Neural progenitor cell (in vitro differentiated cells): Measurements from ENCODE around the gene LARGE2. TPM values are rescaled to one million over a fixed set of nuclear protein-coding genes. Genes with fewer than 3 reads are reported as not detected.
A peak's percentile ranks its signal among the peaks of the same experiment; 100 is the strongest.

ENCODE experiments used
- DNase-seq: peaks from one replicate; pipeline ENCODE4 v3.0.0-alpha.2; 2016; ENCODE audit warnings: low spot score
- H2AFZ ChIP-seq: fragments of 200-600 bp; sonication (generic); replicated peaks from 2 replicates; pipeline ENCODE4 v1.6.1; 2016; ENCODE audit warnings: antibody characterized with exemption
- H3F3A ChIP-seq: fragments of 200-600 bp; sonication (generic); 2 replicates; pipeline ENCODE4 v1.6.1; 2016; ENCODE audit warnings: antibody characterized with exemption, low read depth
- H3K27ac ChIP-seq: fragments of 200-600 bp; sonication (generic); 2 replicates; pipeline ENCODE4 v1.5.1; 2016; ENCODE audit warnings: mild to moderate bottlenecking
- H3K27me3 ChIP-seq: fragments of 200-600 bp; sonication (generic); 2 replicates; pipeline ENCODE4 v1.6.1; 2016; ENCODE audit warnings: mild to moderate bottlenecking, moderate library complexity
- H3K36me3 ChIP-seq: fragments of 200-600 bp; sonication (generic); 2 replicates; pipeline ENCODE4 v1.5.1; 2016
- H3K4me1 ChIP-seq: fragments of 200-600 bp; sonication (generic); 2 replicates; pipeline ENCODE4 v1.6.1; 2016; ENCODE audit warnings: mixed run types
- H3K4me2 ChIP-seq: fragments of 200-600 bp; sonication (generic); 2 replicates; pipeline ENCODE4 v1.6.1; 2016
- H3K4me3 ChIP-seq: fragments of 200-600 bp; sonication (generic); 2 replicates; pipeline ENCODE4 v1.5.1; 2016
- H3K79me2 ChIP-seq: fragments of 200-600 bp; sonication (generic); 2 replicates; pipeline ENCODE4 v1.6.1; 2016; ENCODE audit warnings: low read depth
- H3K9ac ChIP-seq: fragments of 200-600 bp; sonication (generic); 2 replicates; pipeline ENCODE4 v1.6.1; 2016
- H3K9me3 ChIP-seq: fragments of 200-600 bp; sonication (generic); 2 replicates; pipeline ENCODE4 v1.5.1; 2016; ENCODE audit warnings: low read depth
- H4K20me1 ChIP-seq: fragments of 200-600 bp; sonication (generic); 2 replicates; pipeline ENCODE4 v1.6.1; 2016; ENCODE audit warnings: low read depth
- H3K27ac Mint-ChIP-seq: 3 replicates; pipeline ENCODE4 v1.8.0; 2021; ENCODE audit warnings: mixed read lengths
- H3K27me3 Mint-ChIP-seq: 2 replicates; pipeline ENCODE4 v1.8.0; 2022; ENCODE audit warnings: low read depth, mild to moderate bottlenecking, inconsistent platforms, moderate library complexity, mixed read lengths; ENCODE audit not compliant: insufficient read depth
- H3K36me3 Mint-ChIP-seq: 3 replicates; pipeline ENCODE4 v1.8.0; 2021; ENCODE audit warnings: mixed read lengths
- H3K4me1 Mint-ChIP-seq: 3 replicates; pipeline ENCODE4 v1.8.0; 2021; ENCODE audit warnings: mixed read lengths
- H3K4me3 Mint-ChIP-seq: 3 replicates; pipeline ENCODE4 v1.8.0; 2021; ENCODE audit warnings: mild to moderate bottlenecking, moderate library complexity, mixed read lengths
- H3K9me3 Mint-ChIP-seq: 3 replicates; pipeline ENCODE4 v1.8.0; 2020; ENCODE audit warnings: mixed read lengths
- EZH2 ChIP-seq: fragments of 200-600 bp; sonication (generic); IDR thresholded peaks from 2 replicates; pipeline ENCODE4 v1.6.1; 2017; ENCODE audit warnings: antibody characterized with exemption, mild to moderate bottlenecking, moderate library complexity
- EZH2phosphoT487 ChIP-seq: fragments of 200-600 bp; sonication (generic); IDR thresholded peaks from 2 replicates; pipeline ENCODE4 v1.6.1; 2017; ENCODE audit warnings: antibody characterized with exemption
- total RNA-seq: library from RNA; depleted of rRNA; stranded (reverse); fragments of >200 nt; gene quantifications from 2 replicates; pipeline ENCODE4 v1.2.3, GENCODE V29; 2015; ENCODE audit warnings: low replicate concordance
- TF ChIP-seq, protein P1 (sequence below): fragments of 200-600 bp; sonication (generic); IDR thresholded peaks from 2 replicates; pipeline ENCODE4 v1.5.1; 2017; ENCODE audit warnings: antibody characterized with exemption, mild to moderate bottlenecking

Gene LARGE2
- total RNA-seq, 1 donor from 2014 or later: 5.0 TPM

DNA sequence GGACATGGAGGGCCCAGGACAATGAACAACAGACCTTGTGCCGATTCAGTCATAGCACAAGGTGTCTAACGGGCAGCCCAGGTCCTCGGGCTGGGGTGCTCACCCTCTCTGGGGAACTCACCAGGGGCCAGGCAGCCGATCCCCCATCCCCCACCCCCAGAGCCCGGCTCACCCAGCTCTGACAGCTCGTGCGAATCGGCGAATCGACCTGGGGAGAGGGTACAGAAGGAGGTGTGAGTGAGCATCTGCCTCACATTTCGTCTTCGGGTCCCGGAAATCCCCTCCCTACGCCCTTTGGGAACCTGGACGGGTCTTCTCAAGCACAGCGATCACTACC lies 5.2 kb upstream of the LARGE2 start:
- no peak overlapping the region for H2AFZ ChIP-seq
- Mint-ChIP-seq H3K36me3 (no peaks in the 10 kb centered on the region), H3K4me1 (peaks cover 38% of the 10 kb centered on the region)

DNA sequence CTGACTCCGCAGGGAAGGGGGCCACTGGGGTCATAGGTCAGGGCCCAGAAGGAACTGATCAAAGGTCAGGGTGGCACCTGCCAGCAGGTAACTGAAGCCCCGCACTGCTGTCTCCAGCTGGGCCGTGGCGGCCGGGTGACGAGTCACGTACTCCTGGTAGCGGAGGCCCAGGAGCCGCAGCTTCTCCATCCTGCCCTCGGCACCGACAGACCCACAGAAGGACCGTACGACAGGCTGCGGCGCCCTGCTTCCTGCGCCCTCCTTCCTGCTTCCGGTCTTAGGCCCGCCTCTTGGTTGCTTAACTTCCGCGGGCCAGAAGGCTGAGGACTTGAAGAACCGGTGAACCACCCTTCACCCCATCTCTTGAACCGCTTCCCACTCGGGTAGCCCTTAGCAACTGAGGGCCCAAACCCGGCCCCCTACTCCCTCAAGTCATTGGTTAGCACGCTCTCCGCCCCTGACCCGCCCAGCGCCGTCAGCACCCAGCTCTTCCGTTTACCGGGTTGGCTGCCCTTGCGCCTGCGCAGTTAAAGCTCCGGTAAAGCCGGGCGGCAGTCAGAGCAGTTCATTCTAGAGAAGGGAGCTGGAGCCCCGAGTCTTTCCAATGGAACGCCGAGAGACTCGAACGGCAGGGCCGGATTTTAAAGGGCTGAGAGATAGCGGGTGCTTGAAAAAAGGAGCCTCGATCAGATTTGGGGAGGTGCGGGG lies 4.7 kb upstream of the LARGE2 start, which contains the start of gene PEX16:
Gene PEX16, minus strand, starts transcription at position 255 of the 708 bp plus-strand sequence. Its CDS starts 66 bp downstream, at position 189.
- Histone ChIP-seq H4K20me1 (peaks cover 18% of the 10 kb centered on the region), H3K27ac (peak within 1 kb of the TSS; percentile 58), H3K27me3 (peaks cover 3% of the 10 kb centered on the region), H3F3A (peaks cover 53% of the 10 kb centered on the region), H3K4me1 (peaks cover 37% of the 10 kb centered on the region), H3K79me2 (peaks cover 19% of the 10 kb centered on the region), H3K36me3 (no peaks in the 10 kb centered on the region), H3K4me3 (peak within 1 kb of the TSS; percentile 79), H3K9me3 (no peaks in the 10 kb centered on the region), H3K4me2 (peak within 1 kb of the TSS; percentile 96), H3K9ac (peak within 1 kb of the TSS; percentile 30), H2AFZ (peak within 1 kb of the TSS; percentile 83)
- Mint-ChIP-seq H3K4me1 (peaks cover 38% of the 10 kb centered on the region), H3K4me3 (peak within 1 kb of the TSS; percentile 97), H3K27ac (peak within 1 kb of the TSS; percentile 81), H3K9me3 (no peaks in the 10 kb centered on the region), H3K36me3 (no peaks in the 10 kb centered on the region), H3K27me3 (peaks cover 19% of the 10 kb centered on the region)
- peak; percentile 98 for DNase-seq
- peak; percentile 2 for TF ChIP-seq EZH2phosphoT487
- no peak for TF ChIP-seq EZH2

More for the DNA sequence above, 5.2 kb upstream of the LARGE2 start:
- Histone ChIP-seq H3F3A (peaks cover 48% of the 10 kb centered on the region), H3K9ac (peak overlapping the region; percentile 30), H3K36me3 (no peaks in the 10 kb centered on the region), H3K27me3 (no peaks in the 10 kb centered on the region), H4K20me1 (peaks cover 18% of the 10 kb centered on the region), H3K4me1 (peaks cover 37% of the 10 kb centered on the region), H3K4me2 (peak overlapping the region; percentile 96), H3K79me2 (peaks cover 19% of the 10 kb centered on the region), H3K9me3 (no peaks in the 10 kb centered on the region), H3K27ac (peak overlapping the region; percentile 58), H3K4me3 (peak overlapping the region; percentile 79)
- peaks cover 19% of the 10 kb centered on the region for H3K27me3 Mint-ChIP-seq
- H3K9me3 Mint-ChIP-seq: no peaks in the 10 kb centered on the region
- peak overlapping the region; percentile 97 for H3K4me3 Mint-ChIP-seq
- no peak overlapping the region for H3K27ac Mint-ChIP-seq
- TF ChIP-seq, protein P1, sequence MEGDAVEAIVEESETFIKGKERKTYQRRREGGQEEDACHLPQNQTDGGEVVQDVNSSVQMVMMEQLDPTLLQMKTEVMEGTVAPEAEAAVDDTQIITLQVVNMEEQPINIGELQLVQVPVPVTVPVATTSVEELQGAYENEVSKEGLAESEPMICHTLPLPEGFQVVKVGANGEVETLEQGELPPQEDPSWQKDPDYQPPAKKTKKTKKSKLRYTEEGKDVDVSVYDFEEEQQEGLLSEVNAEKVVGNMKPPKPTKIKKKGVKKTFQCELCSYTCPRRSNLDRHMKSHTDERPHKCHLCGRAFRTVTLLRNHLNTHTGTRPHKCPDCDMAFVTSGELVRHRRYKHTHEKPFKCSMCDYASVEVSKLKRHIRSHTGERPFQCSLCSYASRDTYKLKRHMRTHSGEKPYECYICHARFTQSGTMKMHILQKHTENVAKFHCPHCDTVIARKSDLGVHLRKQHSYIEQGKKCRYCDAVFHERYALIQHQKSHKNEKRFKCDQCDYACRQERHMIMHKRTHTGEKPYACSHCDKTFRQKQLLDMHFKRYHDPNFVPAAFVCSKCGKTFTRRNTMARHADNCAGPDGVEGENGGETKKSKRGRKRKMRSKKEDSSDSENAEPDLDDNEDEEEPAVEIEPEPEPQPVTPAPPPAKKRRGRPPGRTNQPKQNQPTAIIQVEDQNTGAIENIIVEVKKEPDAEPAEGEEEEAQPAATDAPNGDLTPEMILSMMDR: no peak
- no peak for TF ChIP-seq EZH2
- TF ChIP-seq EZH2phosphoT487: no peak
- DNase-seq: no peak

- Histone ChIP-seq H2AFZ (peak overlapping the region; percentile 83), H3F3A (peaks cover 54% of the 10 kb centered on the region), H3K4me2 (peak overlapping the region; percentile 96), H3K4me1 (peaks cover 37% of the 10 kb centered on the region), H3K4me3 (peak overlapping the region; percentile 79), H3K9me3 (no peaks in the 10 kb centered on the region), H3K27me3 (peaks cover 9% of the 10 kb centered on the region), H4K20me1 (peaks cover 18% of the 10 kb centered on the region), H3K27ac (no peak overlapping the region), H3K79me2 (peaks cover 19% of the 10 kb centered on the region), H3K36me3 (no peaks in the 10 kb centered on the region), H3K9ac (peak overlapping the region; percentile 7)
- Mint-ChIP-seq H3K36me3 (no peaks in the 10 kb centered on the region), H3K27me3 (peaks cover 23% of the 10 kb centered on the region), H3K9me3 (no peaks in the 10 kb centered on the region), H3K27ac (peak overlapping the region; percentile 81), H3K4me1 (peaks cover 40% of the 10 kb centered on the region), H3K4me3 (peak overlapping the region; percentile 97)
- TF ChIP-seq EZH2phosphoT487 (no peak), EZH2 (no peak)
- TF ChIP-seq, protein P1: no peak
- DNase-seq: peak; percentile 79
Measured at GRCh38 chr11:45918331-45918941, 4.0 kb upstream of the LARGE2 start.
